Measurements from ENCODE around the gene MRPL19.

The MRPL19 gene

DNA sequence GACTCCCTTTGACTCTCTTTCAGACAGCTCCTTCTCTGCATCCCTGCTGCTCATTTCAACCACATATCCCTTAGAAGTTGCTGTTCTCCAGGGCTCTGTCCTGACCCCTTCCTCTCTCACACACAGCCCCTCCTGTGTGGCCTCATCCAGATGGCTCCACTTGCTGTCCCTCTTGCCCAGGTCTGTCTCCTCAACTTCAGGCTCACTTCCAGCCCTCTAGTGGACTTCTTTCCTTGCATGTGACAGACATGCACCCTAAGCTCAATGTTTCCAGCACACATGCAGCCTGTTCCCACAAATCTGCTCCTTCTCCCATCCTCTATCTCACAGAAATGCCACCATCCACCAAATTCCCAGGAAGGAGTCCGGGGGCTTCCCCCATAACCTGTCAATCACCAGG is 9.0 kb upstream of the MRPL19 start:
- TF ChIP-seq, protein P1, sequence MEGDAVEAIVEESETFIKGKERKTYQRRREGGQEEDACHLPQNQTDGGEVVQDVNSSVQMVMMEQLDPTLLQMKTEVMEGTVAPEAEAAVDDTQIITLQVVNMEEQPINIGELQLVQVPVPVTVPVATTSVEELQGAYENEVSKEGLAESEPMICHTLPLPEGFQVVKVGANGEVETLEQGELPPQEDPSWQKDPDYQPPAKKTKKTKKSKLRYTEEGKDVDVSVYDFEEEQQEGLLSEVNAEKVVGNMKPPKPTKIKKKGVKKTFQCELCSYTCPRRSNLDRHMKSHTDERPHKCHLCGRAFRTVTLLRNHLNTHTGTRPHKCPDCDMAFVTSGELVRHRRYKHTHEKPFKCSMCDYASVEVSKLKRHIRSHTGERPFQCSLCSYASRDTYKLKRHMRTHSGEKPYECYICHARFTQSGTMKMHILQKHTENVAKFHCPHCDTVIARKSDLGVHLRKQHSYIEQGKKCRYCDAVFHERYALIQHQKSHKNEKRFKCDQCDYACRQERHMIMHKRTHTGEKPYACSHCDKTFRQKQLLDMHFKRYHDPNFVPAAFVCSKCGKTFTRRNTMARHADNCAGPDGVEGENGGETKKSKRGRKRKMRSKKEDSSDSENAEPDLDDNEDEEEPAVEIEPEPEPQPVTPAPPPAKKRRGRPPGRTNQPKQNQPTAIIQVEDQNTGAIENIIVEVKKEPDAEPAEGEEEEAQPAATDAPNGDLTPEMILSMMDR (IDR thresholded peaks at IDR 0.05; ENCODE audit: control insufficient read depth, insufficient read depth, low read depth, low read length, missing control alignments): no peak
- no peak overlapping the region for H3K4me3 ChIP-seq (ENCODE audit: control insufficient read depth, low read depth, low read length)
- DNase-seq (ENCODE audit: low read depth): no peak

GRCh38 chr2:75640621-75641121 is 5.9 kb upstream of the MRPL19 start:
- H3K4me3 ChIP-seq (ENCODE audit: control insufficient read depth, low read depth, low read length): no peak overlapping the region
- TF ChIP-seq, protein P1 (IDR thresholded peaks at IDR 0.05; ENCODE audit: control insufficient read depth, insufficient read depth, low read depth, low read length, missing control alignments): peak; percentile 100
- peak; percentile 29 for DNase-seq (ENCODE audit: low read depth)

- TF ChIP-seq, protein P1 (IDR thresholded peaks at IDR 0.05; ENCODE audit: control insufficient read depth, insufficient read depth, low read depth, low read length, missing control alignments): no peak
- no peak for DNase-seq (ENCODE audit: low read depth)
Measured at GRCh38 chr2:75641587-75641986, 5.0 kb upstream of the MRPL19 start.

DNA sequence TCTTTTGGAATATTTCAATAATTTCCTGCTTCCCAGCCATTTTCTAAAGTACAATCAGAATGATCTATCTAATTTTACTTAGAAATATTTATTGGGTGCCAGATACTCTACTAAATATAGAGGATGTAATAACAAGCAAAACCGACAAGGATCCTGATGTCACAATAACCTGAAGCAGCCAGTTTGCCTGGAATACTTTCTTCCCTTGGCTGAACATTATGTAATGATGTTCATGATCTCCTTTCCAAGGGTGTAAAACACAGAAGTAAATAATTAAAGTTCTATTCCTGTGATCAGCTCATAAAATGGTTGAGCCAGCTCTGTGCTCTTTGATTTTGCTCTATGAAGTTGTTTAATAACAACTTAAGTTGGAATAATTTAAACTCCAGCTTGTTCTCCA is 2.6 kb upstream of the MRPL19 start:
- TF ChIP-seq, protein P1 (IDR thresholded peaks at IDR 0.05; ENCODE audit: control insufficient read depth, insufficient read depth, low read depth, low read length, missing control alignments): no peak
- no peak overlapping the region for H3K4me3 ChIP-seq (ENCODE audit: control insufficient read depth, low read depth, low read length)
- DNase-seq (ENCODE audit: low read depth): no peak

More at GRCh38 chr2:75641587-75641986, 5.0 kb upstream of the MRPL19 start:
- H3K4me3 ChIP-seq (ENCODE audit: control insufficient read depth, low read depth, low read length): no peak overlapping the region

DNA sequence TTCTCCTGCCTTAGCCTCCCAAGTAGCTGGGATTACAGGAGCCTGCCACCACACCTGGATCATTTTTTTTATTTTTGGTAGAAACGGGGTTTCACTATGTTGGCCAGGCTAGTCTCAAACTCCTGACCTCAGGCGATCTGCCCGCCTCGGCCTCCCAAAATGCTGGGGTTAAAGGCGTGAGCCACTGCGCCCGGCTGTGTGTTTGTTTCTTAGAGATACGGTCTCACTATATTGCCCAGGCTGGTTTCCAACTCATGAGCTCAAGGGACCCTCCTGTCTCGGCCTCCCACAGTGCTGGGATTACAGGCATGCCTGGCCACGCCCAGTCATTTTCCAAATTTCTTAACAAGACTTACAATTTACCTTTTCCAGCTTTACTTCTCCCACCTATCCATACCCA is 940 bp upstream of the MRPL19 start:
- DNase-seq (ENCODE audit: low read depth): no peak
- H3K4me3 ChIP-seq (ENCODE audit: control insufficient read depth, low read depth, low read length): no peak overlapping the region
- TF ChIP-seq, protein P1 (IDR thresholded peaks at IDR 0.05; ENCODE audit: control insufficient read depth, insufficient read depth, low read depth, low read length, missing control alignments): no peak

- TF ChIP-seq, protein P1 (IDR thresholded peaks at IDR 0.05; ENCODE audit: control insufficient read depth, insufficient read depth, low read depth, low read length, missing control alignments): no peak
- DNase-seq (ENCODE audit: low read depth): no peak
- H3K4me3 ChIP-seq (ENCODE audit: control insufficient read depth, low read depth, low read length): peak overlapping the region; percentile 74
Measured at GRCh38 chr2:75646090-75646582, 447 bp upstream of the MRPL19 start.

Measured in AG09309 (cell line).